ENCODE data around the gene BAIAP3.

BAIAP3 gene

DNA sequence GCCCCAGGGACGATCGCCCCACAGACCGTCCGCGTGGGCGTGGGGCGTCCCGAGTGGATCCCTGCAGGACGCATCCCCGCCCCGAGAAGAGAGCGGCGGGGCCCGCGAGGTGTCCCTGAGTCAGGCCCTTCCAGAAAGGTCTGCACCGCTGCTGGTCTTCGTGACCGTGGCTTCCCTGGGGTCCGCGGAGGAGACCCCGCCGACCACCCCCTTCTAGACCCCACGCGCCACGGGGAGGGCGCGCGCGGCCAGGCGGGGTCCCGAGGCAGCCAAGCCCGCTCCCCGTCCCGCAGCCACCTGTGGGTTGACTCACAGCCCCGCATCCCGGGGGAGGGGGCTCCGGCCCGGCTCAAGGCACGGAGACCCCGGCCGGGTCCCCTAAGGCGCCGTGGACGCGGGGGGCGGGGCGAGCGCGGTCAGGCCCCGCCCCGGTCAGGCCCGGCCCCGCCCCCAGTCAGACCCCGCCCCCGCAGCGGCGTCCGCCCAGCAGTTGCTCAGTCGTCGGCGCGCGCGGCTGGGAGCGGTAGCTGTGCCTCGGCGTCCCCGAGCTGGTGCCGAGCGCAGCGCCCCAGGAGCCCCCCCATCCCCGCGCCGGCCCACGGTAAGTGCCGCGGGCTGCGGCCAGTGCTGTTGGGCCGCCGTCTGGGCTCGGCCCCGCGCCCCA is at the start of gene BAIAP3:
BAIAP3 (plus strand) TSS at position 497 of the 664 bp plus-strand sequence. CDS start 4,905 bp downstream, outside the sequence.
- TF ChIP-seq, protein P1, sequence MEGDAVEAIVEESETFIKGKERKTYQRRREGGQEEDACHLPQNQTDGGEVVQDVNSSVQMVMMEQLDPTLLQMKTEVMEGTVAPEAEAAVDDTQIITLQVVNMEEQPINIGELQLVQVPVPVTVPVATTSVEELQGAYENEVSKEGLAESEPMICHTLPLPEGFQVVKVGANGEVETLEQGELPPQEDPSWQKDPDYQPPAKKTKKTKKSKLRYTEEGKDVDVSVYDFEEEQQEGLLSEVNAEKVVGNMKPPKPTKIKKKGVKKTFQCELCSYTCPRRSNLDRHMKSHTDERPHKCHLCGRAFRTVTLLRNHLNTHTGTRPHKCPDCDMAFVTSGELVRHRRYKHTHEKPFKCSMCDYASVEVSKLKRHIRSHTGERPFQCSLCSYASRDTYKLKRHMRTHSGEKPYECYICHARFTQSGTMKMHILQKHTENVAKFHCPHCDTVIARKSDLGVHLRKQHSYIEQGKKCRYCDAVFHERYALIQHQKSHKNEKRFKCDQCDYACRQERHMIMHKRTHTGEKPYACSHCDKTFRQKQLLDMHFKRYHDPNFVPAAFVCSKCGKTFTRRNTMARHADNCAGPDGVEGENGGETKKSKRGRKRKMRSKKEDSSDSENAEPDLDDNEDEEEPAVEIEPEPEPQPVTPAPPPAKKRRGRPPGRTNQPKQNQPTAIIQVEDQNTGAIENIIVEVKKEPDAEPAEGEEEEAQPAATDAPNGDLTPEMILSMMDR (IDR thresholded peaks at IDR 0.05; ENCODE audit: low read depth, low read length, missing control alignments) = no peak
- H3K4me3 ChIP-seq (replicated peaks; ENCODE audit: low read depth, low read length) = no peak within 1 kb of the TSS
- DNase-seq (ENCODE audit: extremely low read depth, low read depth) = no peak

DNA sequence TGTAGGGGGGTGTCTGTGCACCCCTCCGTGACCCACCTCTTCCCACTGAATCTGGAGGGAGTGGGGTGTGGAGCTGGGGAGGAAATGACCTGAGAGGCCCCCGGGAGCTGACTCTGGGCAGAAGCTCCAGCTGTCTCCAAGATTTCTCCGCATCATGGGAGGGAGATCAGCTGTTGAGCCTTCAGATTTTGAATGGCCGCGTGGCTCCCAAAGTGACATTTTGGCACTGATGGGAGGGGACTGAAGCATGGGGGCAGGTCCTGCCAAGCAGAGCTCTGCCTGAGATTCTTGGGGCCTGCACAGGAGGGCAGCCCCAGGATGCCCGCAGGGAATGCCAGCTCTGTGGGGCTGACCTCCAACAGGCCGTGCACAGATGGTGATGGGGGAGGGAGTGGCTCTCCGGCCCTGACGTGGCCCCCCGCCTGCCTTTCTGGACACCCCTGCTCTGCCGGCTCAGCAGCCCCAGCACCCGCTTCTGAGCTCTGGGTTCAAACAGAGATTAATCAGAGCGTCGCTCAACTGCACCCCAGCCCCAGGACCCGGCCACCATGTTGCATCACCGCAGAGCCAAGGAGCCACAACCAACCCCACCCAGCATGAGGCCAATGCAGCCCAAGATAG is 49.3 kb upstream of the BAIAP3 start:
- no peak for DNase-seq (ENCODE audit: extremely low read depth, low read depth)
- no peak overlapping the region for H3K4me3 ChIP-seq (replicated peaks; ENCODE audit: low read depth, low read length)
- TF ChIP-seq, protein P1 (IDR thresholded peaks at IDR 0.05; ENCODE audit: low read depth, low read length, missing control alignments) = no peak

DNA sequence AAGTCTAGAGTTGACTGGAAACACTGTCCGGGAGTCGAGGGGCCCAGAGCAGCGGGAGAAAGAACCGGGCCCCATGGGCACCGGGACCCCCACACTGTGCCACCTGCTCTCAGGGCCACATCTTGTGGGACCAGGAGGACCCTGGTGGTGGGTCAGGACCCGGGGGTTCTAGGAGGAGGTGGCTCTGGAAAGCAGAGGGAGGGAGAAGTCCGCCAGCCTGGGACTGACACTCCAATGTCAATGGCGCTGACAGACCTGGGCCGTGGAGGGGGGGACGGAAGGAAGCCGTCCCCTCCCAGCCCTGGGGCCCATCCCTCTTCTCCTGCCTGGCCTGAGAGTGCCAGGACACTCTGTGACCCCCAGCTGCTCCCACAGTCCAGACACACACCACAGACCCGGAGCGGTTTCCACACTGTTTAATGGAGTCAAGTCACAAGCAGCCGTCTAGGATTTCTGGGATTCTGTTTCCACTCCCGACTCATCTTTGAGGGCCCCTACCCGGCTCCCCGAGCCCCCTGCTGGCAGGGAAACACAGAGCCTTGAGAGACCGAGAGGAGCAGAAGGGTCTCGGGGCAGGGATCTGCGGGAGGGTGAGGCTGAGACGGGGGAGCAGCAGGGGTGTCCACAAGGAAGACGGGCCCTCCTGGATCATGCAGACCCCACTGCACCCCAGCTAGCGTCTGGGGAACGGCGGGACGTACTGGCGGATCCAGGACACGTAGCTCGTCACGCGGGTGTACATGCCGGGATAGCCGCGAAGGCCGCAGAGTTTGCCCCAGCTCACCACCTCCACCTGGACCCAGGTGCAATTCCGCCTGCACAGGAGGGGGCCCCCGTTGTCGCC is 47.6 kb upstream of the BAIAP3 start:
- TF ChIP-seq, protein P1 (IDR thresholded peaks at IDR 0.05; ENCODE audit: low read depth, low read length, missing control alignments) = peak; percentile 25
- DNase-seq (ENCODE audit: extremely low read depth, low read depth) = no peak
- H3K4me3 ChIP-seq (replicated peaks; ENCODE audit: low read depth, low read length) = no peak overlapping the region

- TF ChIP-seq, protein P1 (IDR thresholded peaks at IDR 0.05; ENCODE audit: low read depth, low read length, missing control alignments) = no peak
- no peak overlapping the region for H3K4me3 ChIP-seq (replicated peaks; ENCODE audit: low read depth, low read length)
- DNase-seq (ENCODE audit: extremely low read depth, low read depth) = no peak
Measured at GRCh38 chr16:1286513-1287094, 46.8 kb upstream of the BAIAP3 start.

DNA sequence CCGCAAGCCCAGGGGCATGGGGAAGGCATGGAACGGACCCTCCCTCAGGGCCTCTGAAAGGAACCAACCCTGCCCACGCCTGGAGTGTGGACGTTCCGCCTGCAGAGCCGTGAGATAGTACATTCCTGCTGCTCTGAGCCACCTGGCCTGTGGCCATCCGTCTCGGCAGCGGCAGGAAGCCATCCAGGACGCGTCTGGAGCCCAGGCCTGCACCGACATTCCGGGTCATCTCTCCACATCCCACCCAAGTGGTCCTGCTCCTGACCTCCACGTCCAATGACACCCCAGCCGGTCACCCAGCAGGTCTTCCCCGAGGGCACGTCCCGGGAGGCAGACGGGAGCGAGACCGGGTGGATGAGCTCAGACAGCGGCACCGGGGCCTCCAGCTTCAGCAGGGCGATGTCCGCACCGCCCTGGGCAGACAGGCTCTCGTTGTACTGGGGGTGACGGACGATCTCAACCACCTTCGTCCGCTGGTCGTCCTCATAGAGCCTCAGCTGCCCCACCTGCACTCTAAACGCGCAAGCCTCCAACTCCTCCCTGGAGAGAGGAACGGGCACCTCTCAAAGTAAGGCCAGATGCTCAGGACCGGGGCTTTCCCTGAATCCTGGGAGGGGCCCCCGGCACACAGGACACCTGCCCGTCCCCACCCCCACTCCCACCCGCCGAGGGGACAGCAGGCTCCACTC is 45.3 kb upstream of the BAIAP3 start:
- no peak for DNase-seq (ENCODE audit: extremely low read depth, low read depth)
- TF ChIP-seq, protein P1 (IDR thresholded peaks at IDR 0.05; ENCODE audit: low read depth, low read length, missing control alignments) = no peak
- no peak overlapping the region for H3K4me3 ChIP-seq (replicated peaks; ENCODE audit: low read depth, low read length)

GRCh38 chr16:1288813-1289476 is 44.5 kb upstream of the BAIAP3 start:
- TF ChIP-seq, protein P1 (IDR thresholded peaks at IDR 0.05; ENCODE audit: low read depth, low read length, missing control alignments) = no peak
- DNase-seq (ENCODE audit: extremely low read depth, low read depth) = no peak
- no peak overlapping the region for H3K4me3 ChIP-seq (replicated peaks; ENCODE audit: low read depth, low read length)

Measured in HFF-Myc (cell line).